H1 (cell line): ENCODE measurements around the gene LSM4. TPM values are rescaled to one million over a fixed set of nuclear protein-coding genes. Genes with fewer than 3 reads are reported as not detected.

Experiments used
- CTCF ChIA-PET: fragments of 300-600 bp; sonication (Branson Sonifier 250); formaldehyde crosslinking; loops from one replicate; lab custom pipeline; 2021; ENCODE audit not compliant: partially characterized antibody; lab: Charles Lee
- POLR2A ChIA-PET: fragments of 300-600 bp; sonication (Branson Sonifier 250); formaldehyde crosslinking; loops from one replicate; lab custom pipeline; 2021; ENCODE audit warnings: inconsistent platforms; ENCODE audit not compliant: partially characterized antibody; lab: Charles Lee
- DNase-seq, 2 experiments: peaks; one replicate each; pipeline versions ENCODE4 v3.0.0 to v3.0.0-alpha.2; 2010 to 2022; ENCODE audit warnings: low spot score in 2 of 2, low read depth in 1 of 2, mixed read lengths in 1 of 2
- FAIRE-seq: peaks from 2 replicates; lab custom pipeline; 2011; peaks lifted over from hg19 to GRCh38; lab: Jason Lieb, UNC
- H2AFZ ChIP-seq: 2 replicates; pipeline ENCODE4 v1.8.1; 2012; ENCODE audit warnings: low read length, inconsistent platforms
- H2AK5ac ChIP-seq: 2 replicates; pipeline ENCODE4 v1.6.1; 2013; ENCODE audit warnings: low read depth, low read length
- H2BK120ac ChIP-seq: replicated peaks from 2 replicates; pipeline ENCODE3; 2013; ENCODE audit warnings: low read depth, low read length, inconsistent platforms
- H2BK12ac ChIP-seq: 2 replicates; pipeline ENCODE4 v1.6.1; 2013; ENCODE audit warnings: low read depth, low read length
- H2BK15ac ChIP-seq: 2 replicates; pipeline ENCODE4 v1.6.1; 2013; ENCODE audit warnings: low read length
- H2BK20ac ChIP-seq: 2 replicates; pipeline ENCODE4 v1.6.1; 2013; ENCODE audit warnings: low read length
- H2BK5ac ChIP-seq: 2 replicates; pipeline ENCODE4 v1.6.1; 2013; ENCODE audit warnings: low read depth, low read length
- H3K14ac ChIP-seq: 2 replicates; pipeline ENCODE4 v1.6.1; 2013; ENCODE audit warnings: inconsistent platforms; ENCODE audit not compliant: insufficient read length
- H3K18ac ChIP-seq: 2 replicates; pipeline ENCODE4 v1.6.1; 2013; ENCODE audit warnings: low read length; ENCODE audit errors: extremely low read depth
- H3K23ac ChIP-seq: 2 replicates; pipeline ENCODE4 v1.6.1; 2013; ENCODE audit warnings: inconsistent platforms; ENCODE audit not compliant: insufficient read length
- H3K23me2 ChIP-seq: 2 replicates; pipeline ENCODE4 v1.6.1; 2013; ENCODE audit warnings: low read depth, low read length
- H3K27ac ChIP-seq: 2 replicates; pipeline ENCODE4 v1.6.1; 2011; ENCODE audit warnings: low read depth, low read length, inconsistent platforms
- H3K27me3 ChIP-seq, 4 experiments: replicated peaks in 1 of 4; 1 replicate in 1 of 4; 2 replicates in 3 of 4; pipeline versions ENCODE4 v1.6.1 to v1.8.1; 2011 to 2013; ENCODE audit warnings: low read length in 3 of 4, mild to moderate bottlenecking in 3 of 4, inconsistent platforms in 2 of 4, mixed read lengths in 2 of 4, moderate library complexity in 1 of 4; ENCODE audit not compliant: control insufficient read depth in 3 of 4, insufficient read depth in 3 of 4; ENCODE audit errors: extremely low read depth in 1 of 4
- H3K36me3 ChIP-seq, 4 experiments: 2 replicates each; pipeline versions ENCODE4 v1.6.1 to v1.8.1; 2011 to 2013; ENCODE audit warnings: mild to moderate bottlenecking in 4 of 4, low read length in 3 of 4, moderate library complexity in 2 of 4, control low read depth in 1 of 4, inconsistent platforms in 1 of 4; ENCODE audit not compliant: insufficient read depth in 4 of 4, control insufficient read depth in 2 of 4
- H3K4ac ChIP-seq: replicated peaks from 2 replicates; pipeline ENCODE3; 2013; ENCODE audit warnings: low read length, low read depth, mixed read lengths, inconsistent platforms; ENCODE audit not compliant: insufficient read length
- H3K4me1 ChIP-seq, 4 experiments: replicated peaks in 1 of 4; 1 replicate in 1 of 4; 2 replicates in 3 of 4; pipeline versions ENCODE4 v1.6.1 to v1.8.1; 2011 to 2013; ENCODE audit warnings: low read length in 3 of 4, inconsistent platforms in 2 of 4, mixed read lengths in 1 of 4; ENCODE audit not compliant: insufficient read depth in 4 of 4, control insufficient read depth in 3 of 4
- H3K4me2 ChIP-seq, 2 experiments: 2 replicates each; pipeline versions ENCODE4 v1.6.1 to v1.8.1; 2011 to 2013; ENCODE audit warnings: low read depth in 2 of 2, low read length in 2 of 2, control low read depth in 1 of 2, inconsistent platforms in 1 of 2, mild to moderate bottlenecking in 1 of 2; ENCODE audit not compliant: insufficient read depth in 1 of 2
- H3K4me3 ChIP-seq, 4 experiments: fragments of 200-600, 300-600 bp in 1 of 4; sonication (generic), shearing (Covaris generic), sonication (Bioruptor Twin) in 1 of 4; 2 replicates each; pipeline versions ENCODE4 v1.5.1 to v1.8.1; 2011 to 2016; ENCODE audit warnings: low read length in 4 of 4, low read depth in 3 of 4, control low read depth in 2 of 4, inconsistent platforms in 2 of 4, mild to moderate bottlenecking in 2 of 4, mixed read lengths in 1 of 4, moderate library complexity in 1 of 4; ENCODE audit not compliant: insufficient read depth in 2 of 4; ENCODE audit errors: extremely low read depth in 1 of 4
- H3K56ac ChIP-seq: replicated peaks from 2 replicates; pipeline ENCODE3; 2013; ENCODE audit warnings: low read depth, mild to moderate bottlenecking, mixed read lengths, low read length, inconsistent platforms; ENCODE audit not compliant: insufficient read length
- H3K79me1 ChIP-seq: 2 replicates; pipeline ENCODE4 v1.6.1; 2013; ENCODE audit warnings: low read depth, low read length, control low read depth
- H3K79me2 ChIP-seq, 2 experiments: 2 replicates each; pipeline versions ENCODE4 v1.6.1 to v1.8.1; 2012 to 2013; ENCODE audit warnings: low read length in 2 of 2, mild to moderate bottlenecking in 2 of 2, inconsistent platforms in 1 of 2; ENCODE audit not compliant: insufficient read depth in 2 of 2, control insufficient read depth in 1 of 2
- H3K9ac ChIP-seq, 4 experiments: replicated peaks in 1 of 4; 1 replicate in 1 of 4; 2 replicates in 3 of 4; pipeline versions ENCODE4 v1.6.1 to v1.8.1; 2011 to 2013; ENCODE audit warnings: low read depth in 3 of 4, low read length in 3 of 4, control low read depth in 2 of 4, mild to moderate bottlenecking in 2 of 4, moderate library complexity in 2 of 4, inconsistent platforms in 1 of 4; ENCODE audit errors: extremely low read depth in 1 of 4
- H3K9me3 ChIP-seq, 2 experiments: 2 replicates each; pipeline versions ENCODE4 v1.6.1 to v1.8.1; 2012 to 2013; ENCODE audit warnings: mild to moderate bottlenecking in 2 of 2, moderate library complexity in 2 of 2, control low read depth in 1 of 2, inconsistent platforms in 1 of 2, low read depth in 1 of 2, low read length in 1 of 2, mixed read lengths in 1 of 2; ENCODE audit not compliant: insufficient read depth in 2 of 2
- H4K20me1 ChIP-seq, 2 experiments: replicated peaks in 1 of 2; 2 replicates each; pipeline versions ENCODE3 to v1.8.1; 2011 to 2013; ENCODE audit warnings: inconsistent platforms in 2 of 2, low read length in 2 of 2, mild to moderate bottlenecking in 1 of 2; ENCODE audit not compliant: insufficient read depth in 2 of 2, control insufficient read depth in 1 of 2
- H4K5ac ChIP-seq: 2 replicates; pipeline ENCODE4 v1.6.1; 2013; ENCODE audit warnings: low read length, low read depth, mixed read lengths, inconsistent platforms; ENCODE audit not compliant: insufficient read length
- H4K8ac ChIP-seq: 2 replicates; pipeline ENCODE4 v1.8.0; 2013; ENCODE audit warnings: mild to moderate bottlenecking, moderate library complexity, low read length, inconsistent platforms; ENCODE audit not compliant: insufficient read depth; ENCODE audit errors: extremely low read depth
- H4K91ac ChIP-seq: replicated peaks from 2 replicates; pipeline ENCODE3; 2013; ENCODE audit warnings: low read length, mixed read lengths, inconsistent platforms; ENCODE audit not compliant: insufficient read length
- CBX8 ChIP-seq: fragments of 300-800, 300-1000 bp; sonication (generic); IDR thresholded peaks from 2 replicates; pipeline ENCODE4 v1.7.1; 2016; ENCODE audit warnings: low read depth, low read length, borderline replicate concordance
- RBBP5 ChIP-seq: IDR thresholded peaks from 2 replicates; pipeline ENCODE4 v1.7.1; 2012; ENCODE audit warnings: low read depth, mild to moderate bottlenecking, inconsistent platforms, low read length, moderate library complexity, borderline replicate concordance
- WGBS, 2 experiments: shearing (Covaris generic) in 1 of 2; methylation state at CpG; one replicate each; pipeline versions ENCODE4 v1.1.6 to v1.1.7; 2013 to 2015; ENCODE audit warnings: low lambda C conversion rate in 2 of 2, mixed read lengths in 2 of 2, inconsistent platforms in 1 of 2, low coverage in 1 of 2, missing lambda C conversion rate in 1 of 2; ENCODE audit not compliant: insufficient replicate concordance in 2 of 2, insufficient coverage in 1 of 2, insufficient read length in 1 of 2; ENCODE audit errors: extremely low coverage in 1 of 2, missing lambda C conversion rate in 1 of 2; 5-methylcytosine and 5-hydroxymethylcytosine counted together
- polyA plus RNA-seq, 7 experiments: library from polyadenylated mRNA; depleted of rRNA in 3 of 7; stranded (reverse) in 5 of 7; unstranded in 2 of 7; fragments of >200 nt in 5 of 7; fragments of 200-250 nt in 2 of 7; gene quantifications; 1 replicate in 5 of 7; 2 replicates in 1 of 7; 4 replicates in 1 of 7; pipeline versions ENCODE4 v1.2.1 to v1.2.3, GENCODE V29; 2011 to 2013; ENCODE audit warnings: missing spikeins in 2 of 7, mixed read lengths in 2 of 7
- total RNA-seq: library from RNA; stranded (reverse); fragmentation: NEBNext Ultra II Directional; extraction: Animal tissue kit (Norgen Biotek cat#: 25700); gene quantifications from 2 replicates; pipeline ENCODE4 v1.2.1, GENCODE V29; 2021

Gene LSM4
- total and polyA plus RNA-seq, 2 of the 8 experiments (the other 6 are each of a cell fraction or from before 2014, with no cell fraction given), result 302 to 319 TPM

GRCh38 chr19:18304458-18305310 is 18.2 kb downstream of the LSM4 start:
- Histone ChIP-seq H4K20me1 (no peaks in the 10 kb centered on the region), H2BK120ac (no peak overlapping the region), H3K4me1 (peaks cover 0 to 25% (median 10%) of the 10 kb centered on the region in 4 experiments; a peak in 6 of 7 replicates), H3K27ac (peak overlapping the region; percentile 9; the same call in 1 of the 2 replicates), H2BK15ac (no peak overlapping the region), H2AK5ac (no peak overlapping the region), H3K9me3 (no peaks in the 10 kb centered on the region), H3K23me2 (peaks cover 5% of the 10 kb centered on the region; the same call in 1 of the 2 replicates), H2AFZ (no peak overlapping the region), H3K18ac (peak overlapping the region; percentile 86), H2BK20ac (no peak overlapping the region), H3K9ac (peak overlapping the region in 2 of 4 experiments; percentile 12 to 16; a peak in 3 of 7 replicates), H3K56ac (no peak overlapping the region), H2BK12ac (peak overlapping the region; percentile 35; the same call in 1 of the 2 replicates), H4K8ac (peak overlapping the region; percentile 40; the same call in 1 of the 2 replicates), H4K91ac (peak overlapping the region; percentile 95), H3K4me3 (peak overlapping the region in 3 of 4 experiments; percentile 14 to 49 (median 34); a peak in 5 of 8 replicates), H3K79me2 (no peaks in the 10 kb centered on the region), H2BK5ac (peak overlapping the region; percentile 36), H3K23ac (no peak overlapping the region), H3K4ac (no peak overlapping the region), H3K4me2 (peak overlapping the region; percentile 33 to 63), H3K79me1 (no peaks in the 10 kb centered on the region; the same call in 1 of the 2 replicates), H3K36me3 (peaks cover 7 to 34% (median 18%) of the 10 kb centered on the region in 4 experiments), H3K14ac (no peak overlapping the region), H4K5ac (peak overlapping the region; percentile 89), H3K27me3 (no peaks in the 10 kb centered on the region)
- FAIRE-seq (no peak), DNase-seq (no peak)
- ChIA-PET POLR2A (interaction anchor here (0.7 to 10.4 kb wide), 19 partner anchors 8 to 114 kb away, joined by 3 to 141 read pairs (median 3); partner anchors contain the start of genes JUND, LSM4 and SSBP4), CTCF (interaction anchor here (0.6 to 5.3 kb wide), 9 partner anchors 12 to 113 kb away, joined by 3 to 48 read pairs (median 3); partner anchors contain the start of genes JUND and LSM4)
- TF ChIP-seq CBX8 (no peak), RBBP5 (peak; percentile 72; the same call in 1 of the 2 replicates)
- 14% methylated on average over 28 of the region's 29 CpGs; no CpG with 5 or more reads in 1 of the 2 experiments for WGBS, 2 experiments
